Stimulated activated naive CD8-positive, alpha-beta T cell treated with anti-CD3 and anti-CD28 coated beads, Interleukin-15, Interleukin-2, amounts not matched to agents 100 ng/mL and 50 ng/mL, for 24 hours (primary cell): ENCODE measurements around the gene MYT1.
"Not testable (repeated sequence)": the region's sequence is repeated elsewhere in the genome, so short reads cannot be mapped to it uniquely, and the experiment has no call there.

Experiments
- H3K27ac Mint-ChIP-seq: one replicate; pipeline ENCODE4 v1.8.0; 2021; ENCODE audit warnings: mild to moderate bottlenecking, mixed read lengths
- H3K27me3 Mint-ChIP-seq: one replicate; pipeline ENCODE4 v1.8.0; 2021; ENCODE audit warnings: mixed read lengths
- H3K36me3 Mint-ChIP-seq: one replicate; pipeline ENCODE4 v1.8.0; 2021; ENCODE audit warnings: low read depth, mixed read lengths
- H3K4me1 Mint-ChIP-seq: one replicate; pipeline ENCODE4 v1.8.0; 2021; ENCODE audit warnings: low read depth, mixed read lengths
- H3K4me3 Mint-ChIP-seq: one replicate; pipeline ENCODE4 v1.8.0; 2021; ENCODE audit warnings: mild to moderate bottlenecking, mixed read lengths
- H3K9me3 Mint-ChIP-seq: one replicate; pipeline ENCODE4 v1.8.0; 2021; ENCODE audit warnings: mixed read lengths

The MYT1 gene

GRCh38 chr20:64133951-64134407 lies 30.3 kb upstream of the MYT1 start:
- H3K4me1 Mint-ChIP-seq, result no peaks in the 10 kb centered on the region
- H3K36me3 Mint-ChIP-seq, result no peaks in the 10 kb centered on the region
- peaks cover 4% of the 10 kb centered on the region for H3K27me3 Mint-ChIP-seq
- H3K4me3 Mint-ChIP-seq, result no peak overlapping the region
- H3K27ac Mint-ChIP-seq, result no peak overlapping the region
- no peaks in the 10 kb centered on the region for H3K9me3 Mint-ChIP-seq

GRCh38 chr20:64134744-64135143 lies 29.5 kb upstream of the MYT1 start:
- H3K27me3 Mint-ChIP-seq, H3K27ac Mint-ChIP-seq, H3K4me3 Mint-ChIP-seq, H3K36me3 Mint-ChIP-seq, H3K9me3 Mint-ChIP-seq, H3K4me1 Mint-ChIP-seq: not testable (repeated sequence)

- Mint-ChIP-seq H3K27me3 (no peaks in the 10 kb centered on the region), H3K4me3 (no peak overlapping the region), H3K36me3 (no peaks in the 10 kb centered on the region), H3K4me1 (no peaks in the 10 kb centered on the region), H3K9me3 (no peaks in the 10 kb centered on the region), H3K27ac (no peak overlapping the region)
These were observed 28.1 kb upstream of the MYT1 start for GRCh38 chr20:64136004-64136710.

- no peak overlapping the region for H3K4me3 Mint-ChIP-seq
- H3K36me3 Mint-ChIP-seq, result no peaks in the 10 kb centered on the region
- no peaks in the 10 kb centered on the region for H3K4me1 Mint-ChIP-seq
- no peak overlapping the region for H3K27ac Mint-ChIP-seq
- H3K27me3 Mint-ChIP-seq, result no peaks in the 10 kb centered on the region
- H3K9me3 Mint-ChIP-seq, result no peaks in the 10 kb centered on the region
These were observed 26.6 kb upstream of the MYT1 start for GRCh38 chr20:64137598-64138031.

GRCh38 chr20:64138276-64138815 lies 25.9 kb upstream of the MYT1 start:
- Mint-ChIP-seq H3K9me3 (no peaks in the 10 kb centered on the region), H3K4me3 (no peak overlapping the region), H3K27me3 (no peaks in the 10 kb centered on the region), H3K36me3 (no peaks in the 10 kb centered on the region), H3K27ac (no peak overlapping the region), H3K4me1 (no peaks in the 10 kb centered on the region)

- Mint-ChIP-seq H3K36me3 (no peaks in the 10 kb centered on the region), H3K4me1 (no peaks in the 10 kb centered on the region), H3K27me3 (no peaks in the 10 kb centered on the region), H3K9me3 (peaks cover 3% of the 10 kb centered on the region), H3K27ac (no peak overlapping the region), H3K4me3 (no peak overlapping the region)
These were observed 24.8 kb upstream of the MYT1 start for GRCh38 chr20:64139199-64140060.

- Mint-ChIP-seq H3K36me3 (no peaks in the 10 kb centered on the region), H3K9me3 (peaks cover 7% of the 10 kb centered on the region), H3K4me1 (no peaks in the 10 kb centered on the region), H3K27me3 (no peaks in the 10 kb centered on the region), H3K4me3 (no peak overlapping the region), H3K27ac (peak overlapping the region; percentile 26)
These were observed 24.0 kb upstream of the MYT1 start for GRCh38 chr20:64140061-64140931.

- Mint-ChIP-seq H3K4me3 (no peak overlapping the region), H3K27me3 (no peaks in the 10 kb centered on the region), H3K4me1 (no peaks in the 10 kb centered on the region), H3K9me3 (peaks cover 7% of the 10 kb centered on the region), H3K27ac (no peak overlapping the region), H3K36me3 (no peaks in the 10 kb centered on the region)
These were observed 23.3 kb upstream of the MYT1 start for GRCh38 chr20:64140956-64141355.

GRCh38 chr20:64142590-64142989 lies 21.7 kb upstream of the MYT1 start:
- no peak overlapping the region for H3K4me3 Mint-ChIP-seq
- H3K9me3 Mint-ChIP-seq, result peaks cover 7% of the 10 kb centered on the region
- H3K36me3 Mint-ChIP-seq, result no peaks in the 10 kb centered on the region
- H3K27me3 Mint-ChIP-seq, result no peaks in the 10 kb centered on the region
- no peaks in the 10 kb centered on the region for H3K4me1 Mint-ChIP-seq
- H3K27ac Mint-ChIP-seq, result no peak overlapping the region

- H3K4me3 Mint-ChIP-seq, result no peak overlapping the region
- H3K27me3 Mint-ChIP-seq, result no peaks in the 10 kb centered on the region
- no peaks in the 10 kb centered on the region for H3K4me1 Mint-ChIP-seq
- H3K36me3 Mint-ChIP-seq, result no peaks in the 10 kb centered on the region
- peaks cover 7% of the 10 kb centered on the region for H3K9me3 Mint-ChIP-seq
- no peak overlapping the region for H3K27ac Mint-ChIP-seq
These were observed 21.0 kb upstream of the MYT1 start for GRCh38 chr20:64143018-64143801.

- no peaks in the 10 kb centered on the region for H3K27me3 Mint-ChIP-seq
- no peaks in the 10 kb centered on the region for H3K36me3 Mint-ChIP-seq
- H3K27ac Mint-ChIP-seq, result no peak overlapping the region
- peaks cover 7% of the 10 kb centered on the region for H3K9me3 Mint-ChIP-seq
- no peak overlapping the region for H3K4me3 Mint-ChIP-seq
- H3K4me1 Mint-ChIP-seq, result no peaks in the 10 kb centered on the region
These were observed 19.9 kb upstream of the MYT1 start for GRCh38 chr20:64144144-64144912.

GRCh38 chr20:64145458-64146300 lies 18.6 kb upstream of the MYT1 start:
- H3K9me3 Mint-ChIP-seq, result peaks cover 7% of the 10 kb centered on the region
- no peaks in the 10 kb centered on the region for H3K27me3 Mint-ChIP-seq
- no peak overlapping the region for H3K4me3 Mint-ChIP-seq
- H3K36me3 Mint-ChIP-seq, result no peaks in the 10 kb centered on the region
- no peak overlapping the region for H3K27ac Mint-ChIP-seq
- no peaks in the 10 kb centered on the region for H3K4me1 Mint-ChIP-seq
